ENCODE measurements around the gene MAGT1.

GRCh38 chrX:77930581-77930980 is 35.3 kb upstream of the MAGT1 start:
- TF ChIP-seq CTCF (IDR thresholded peaks at IDR 0.05) (no peak), POLR2A (IDR thresholded peaks at IDR 0.05) (no peak)

Measured in body of pancreas (tissue), 4 donors.